ENCODE data around the gene MZB1.
A peak's percentile ranks its signal among the peaks of the same experiment; 100 is the strongest.

DNA sequence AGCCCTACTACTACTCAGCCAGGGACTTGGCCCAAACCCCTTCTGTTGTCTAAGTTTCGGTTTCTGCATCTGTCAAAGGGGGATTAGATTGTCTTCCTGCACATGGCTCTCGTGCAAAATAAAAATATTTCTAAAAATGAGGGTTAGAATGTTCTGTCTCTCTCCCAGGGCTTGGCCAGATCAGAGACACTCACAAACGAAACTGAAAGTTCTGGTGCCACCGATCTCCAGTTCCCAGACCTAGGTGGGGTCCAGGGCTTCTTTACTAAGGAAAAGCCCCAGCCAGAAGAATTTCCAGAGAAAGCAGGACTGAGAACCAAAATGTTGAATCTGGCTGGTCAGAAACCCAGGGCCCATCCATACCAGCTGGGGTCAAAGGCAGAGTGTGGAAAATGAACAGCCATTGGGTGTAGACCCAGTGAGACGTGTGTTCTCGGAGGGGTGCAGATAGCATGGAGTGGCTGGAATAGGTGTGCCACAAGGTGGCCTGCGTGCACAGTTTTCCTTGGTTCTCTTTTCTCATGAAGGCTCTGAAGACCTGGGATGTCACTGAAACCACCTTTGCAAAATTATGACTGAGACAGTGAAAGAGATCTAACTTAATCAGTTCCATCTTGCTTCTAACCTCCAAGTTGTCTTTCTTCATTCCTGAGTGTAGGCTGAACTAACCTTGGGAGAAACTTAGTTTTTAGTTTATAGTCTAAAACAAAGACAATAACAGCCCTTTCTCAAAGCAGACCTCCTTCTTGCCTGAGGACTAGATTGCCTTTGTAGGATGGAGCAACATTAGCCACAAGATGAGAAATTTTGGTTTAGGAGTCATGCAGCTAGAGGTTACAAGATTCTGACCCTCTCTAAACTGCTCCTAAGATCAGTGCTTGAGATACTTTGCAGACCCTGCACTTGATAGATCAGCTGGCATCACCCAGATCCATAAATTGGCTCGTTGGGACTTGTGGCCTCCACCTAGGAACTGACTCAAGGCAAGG lies 4.4 kb downstream of the MZB1 start:
- peak; percentile 58 for TF ChIP-seq CTCF (IDR thresholded peaks at IDR 0.05; ENCODE audit: borderline replicate concordance, extremely low read depth, low read length, poor library complexity, severe bottlenecking)
- no peak for TF ChIP-seq EZH2 (IDR thresholded peaks at IDR 0.05; ENCODE audit: borderline replicate concordance, low read depth, low read length, severe bottlenecking)

All from DND-41 (cell line).